Panc1 (cell line): ENCODE results near the gene JPH4. TPM values are rescaled to one million over a fixed set of nuclear protein-coding genes. Genes with fewer than 3 reads are reported as not detected.

Source experiments
- ATAC-seq: fragments of 200-7000 bp; cut with Tn5 transposase; 2 replicates; pipeline ENCODE4 v1.9.1; 2020; ENCODE audit warnings: mild to moderate bottlenecking, moderate library complexity
- BruUV-seq: library from RNA; stranded (reverse); fragments of 400-500 nt; replicated peaks from 2 replicates; lab custom pipeline; 2021; lab: Mats Ljungman, UMichigan
- CTCF ChIA-PET: fragments of 300-600 bp; sonication (Branson Sonifier 250); formaldehyde crosslinking; loops from one replicate; lab custom pipeline; 2022; ENCODE audit warnings: antibody characterized with exemption; lab: Charles Lee
- POLR2A ChIA-PET: fragments of 300-600 bp; sonication (Branson Sonifier 250); formaldehyde crosslinking; loops from one replicate; lab custom pipeline; 2022; ENCODE audit warnings: antibody characterized with exemption; lab: Charles Lee
- DNase-seq: peaks from one replicate; pipeline ENCODE4 v3.0.0-alpha.2; 2010; ENCODE audit warnings: low read depth, low spot score
- H3K27ac ChIP-seq: 2 replicates; pipeline ENCODE4 v1.5.1; 2011; ENCODE audit warnings: mild to moderate bottlenecking, low read length, inconsistent platforms
- H3K27me3 ChIP-seq: fragments of 200-500 bp; sonication (Bioruptor generic); 2 replicates; pipeline ENCODE4 v1.6.0; 2014; ENCODE audit warnings: low read length, inconsistent platforms; ENCODE audit not compliant: control insufficient read depth, insufficient read depth
- H3K36me3 ChIP-seq: fragments of 200-500 bp; sonication (Bioruptor generic); 2 replicates; pipeline ENCODE4 v1.5.1; 2014; ENCODE audit warnings: inconsistent platforms, mild to moderate bottlenecking, low read length, moderate library complexity; ENCODE audit not compliant: control insufficient read depth, insufficient read depth
- H3K4me1 ChIP-seq: 2 replicates; pipeline ENCODE4 v1.5.1; 2011; ENCODE audit warnings: inconsistent platforms, mild to moderate bottlenecking, low read length, moderate library complexity; ENCODE audit not compliant: control insufficient read depth, insufficient read depth
- H3K4me3 ChIP-seq, 2 experiments: 2 replicates each; pipeline ENCODE4 v1.5.1; 2011 to 2012; ENCODE audit warnings: low read depth in 2 of 2, low read length in 2 of 2, mild to moderate bottlenecking in 2 of 2, inconsistent platforms in 1 of 2, moderate library complexity in 1 of 2
- H3K9me3 ChIP-seq: fragments of 200-500 bp; sonication (Bioruptor generic); 2 replicates; pipeline ENCODE4 v1.5.1; 2014; ENCODE audit warnings: low read depth, mild to moderate bottlenecking, inconsistent platforms, low read length, moderate library complexity; ENCODE audit not compliant: control insufficient read depth, insufficient read depth
- CTCF ChIP-seq: fragments of 450-650 bp; IDR thresholded peaks from 2 replicates; pipeline ENCODE4 v1.5.1; 2017; ENCODE audit warnings: mild to moderate bottlenecking
- POLR2AphosphoS5 ChIP-seq: IDR thresholded peaks from 2 replicates; pipeline ENCODE4 v1.6.1; 2012; ENCODE audit warnings: mild to moderate bottlenecking, low read depth, low read length, moderate library complexity
- REST ChIP-seq, 2 experiments: IDR thresholded peaks; 2 replicates each; pipeline ENCODE4 v1.6.1; 2011 to 2012; ENCODE audit warnings: low read depth in 2 of 2, control low read depth in 1 of 2, low read length in 1 of 2, mild to moderate bottlenecking in 1 of 2, moderate library complexity in 1 of 2; ENCODE audit not compliant: insufficient read depth in 1 of 2
- SIN3A ChIP-seq: IDR thresholded peaks from 2 replicates; pipeline ENCODE4 v1.6.1; 2012; ENCODE audit warnings: low read depth, mild to moderate bottlenecking, low read length, moderate library complexity, borderline replicate concordance; ENCODE audit not compliant: insufficient read depth
- TCF7L2 ChIP-seq: IDR thresholded peaks from 2 replicates; pipeline ENCODE4 v1.6.1; 2011; ENCODE audit warnings: mild to moderate bottlenecking, low read depth, low read length, inconsistent platforms
- in situ Hi-C: cut with HindIII; loops from 2 replicates; pipeline ENCODE4 v1.10.0; 2016; ENCODE audit warnings: low sequenced_read_pairs, low pct_unique_long_range_greater_than_20kb
- intact Hi-C: fragments of 100-400 bp; cut with micrococcal nuclease; formaldehyde crosslinking; loops from one replicate; pipeline ENCODE4 v1.10.0; 2022; ENCODE audit not compliant: unreplicated experiment
- total RNA-seq: library from RNA; stranded (reverse); gene quantifications from one replicate; pipeline ENCODE4 v1.2.1, GENCODE V29; 2021; ENCODE audit not compliant: unreplicated experiment

JPH4 gene
- total RNA-seq, 1 experiment from 2014 or later: 0.05 TPM

- peak within 1 kb of the TSS; percentile 81 for H3K27ac ChIP-seq
- no peaks in the 10 kb centered on the region for H3K27me3 ChIP-seq
- ATAC-seq (peak; percentile 87), DNase-seq (no peak)
- CTCF ChIA-PET: no interaction called here
- H3K4me3 ChIP-seq: peak within 1 kb of the TSS; percentile 64 to 73
- intact Hi-C loops (no loop called here), in situ Hi-C loops (no loop called here)
- peaks cover 10% of the 10 kb centered on the region for H3K4me1 ChIP-seq
- no peaks in the 10 kb centered on the region for H3K9me3 ChIP-seq
- H3K36me3 ChIP-seq: no peaks in the 10 kb centered on the region
- TF ChIP-seq SIN3A (no peak), CTCF (no peak), TCF7L2 (no peak), POLR2AphosphoS5 (peak; percentile 53; the same call in 1 of the 2 replicates)
- TSS peak; percentile 87 for BruUV-seq
- POLR2A ChIA-PET: no interaction called here
Observed at GRCh38 chr14:23567186-23568020, 11.2 kb downstream of the JPH4 start, which contains the start of gene AP1G2. Gene AP1G2 (minus strand): TSS chr14:23567791. CDS start chr14:23567314, 477 bp downstream.

DNA sequence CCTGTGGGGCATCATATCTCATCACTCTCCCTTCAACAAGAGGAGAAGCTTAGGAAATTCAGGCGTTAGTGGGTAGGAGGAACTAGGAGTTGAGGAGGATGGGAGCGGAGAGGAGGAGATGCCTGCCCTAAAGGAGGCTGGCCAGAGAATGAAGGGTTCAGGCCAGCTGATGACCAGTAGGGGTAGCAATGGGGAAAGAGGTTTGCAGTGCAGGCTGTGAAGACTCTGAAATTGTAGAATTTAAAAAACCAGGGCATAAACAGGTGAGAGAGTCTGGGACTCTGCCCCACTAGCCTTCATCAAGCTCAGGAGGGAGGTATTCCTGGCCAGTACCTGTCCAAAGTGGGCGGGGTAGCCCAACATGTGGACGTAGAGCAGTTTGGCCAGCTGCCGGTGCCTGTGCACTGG, 11.8 kb downstream of the JPH4 start:
- peak; percentile 3; the same call in 1 of the 2 replicates for TF ChIP-seq POLR2AphosphoS5
- TF ChIP-seq CTCF: peak; percentile 40
- no peak for TF ChIP-seq SIN3A
- TF ChIP-seq REST (IDR thresholded peaks at IDR 0.05; ENCODE audit: insufficient read depth in 1 of 2, low read depth in 2 of 2, low read length in 1 of 2): no peak
- TF ChIP-seq TCF7L2: no peak
- peak; percentile 29 for ATAC-seq
- Histone ChIP-seq H3K27me3 (no peaks in the 10 kb centered on the region), H3K4me3 (peak overlapping the region; percentile 64 to 73), H3K27ac (peak overlapping the region; percentile 81), H3K4me1 (peaks cover 10% of the 10 kb centered on the region), H3K9me3 (no peaks in the 10 kb centered on the region), H3K36me3 (no peaks in the 10 kb centered on the region)
- intact Hi-C loops (no loop called here), in situ Hi-C loops (no loop called here)
- CTCF ChIA-PET: no interaction called here
- DNase-seq: no peak
- no TSS peak for BruUV-seq
- POLR2A ChIA-PET: interaction anchor here (0.5 kb wide), 1 partner anchor 977 kb away, joined by 8 read pairs; no protein-coding TSS in a partner anchor
